GM12878 (cell line): ENCODE data around the gene DLG2.

ENCODE experiments used
- BHLHE40 ChIP-seq, 2 experiments: fragments of 450-650 bp in 1 of 2; IDR thresholded peaks; 2 replicates each; pipeline ENCODE4 v1.6.1; 2011 to 2017; ENCODE audit warnings: low read depth in 2 of 2, borderline replicate concordance in 1 of 2, improper control_type of control experiment in 1 of 2, low read length in 1 of 2, mild to moderate bottlenecking in 1 of 2
- CEBPB ChIP-seq, 2 experiments: fragments of 150-350 bp in 1 of 2; IDR thresholded peaks; 2 replicates each; pipeline ENCODE4 v1.6.1; 2012 to 2014; ENCODE audit warnings: low read depth in 2 of 2, low read length in 2 of 2, borderline replicate concordance in 1 of 2, inconsistent platforms in 1 of 2
- CHD1 ChIP-seq: IDR thresholded peaks from 2 replicates; pipeline ENCODE4 v1.6.1; 2012; ENCODE audit warnings: low read depth, low read length, improper control_type of control experiment
- EP300 ChIP-seq, 2 experiments: fragments of 150-350 bp in 1 of 2; IDR thresholded peaks; 2 replicates each; pipeline ENCODE4 v1.6.1; 2011 to 2012; ENCODE audit warnings: low read depth in 2 of 2, low read length in 2 of 2, borderline replicate concordance in 1 of 2, improper control_type of control experiment in 1 of 2, inconsistent platforms in 1 of 2; ENCODE audit not compliant: control insufficient read depth in 1 of 2
- EZH2 ChIP-seq: IDR thresholded peaks from 2 replicates; pipeline ENCODE4 v1.6.1; 2012; ENCODE audit warnings: low read depth, mild to moderate bottlenecking, control low read depth, inconsistent platforms, low read length, borderline replicate concordance; ENCODE audit not compliant: control insufficient read depth
- HDAC2 ChIP-seq: fragments of 200-600 bp; sonication (generic); IDR thresholded peaks from 2 replicates; pipeline ENCODE4 v1.6.1; 2017
- MTA3 ChIP-seq: IDR thresholded peaks from 2 replicates; pipeline ENCODE4 v1.6.1; 2012; ENCODE audit warnings: low read length, inconsistent platforms, borderline replicate concordance
- SIN3A ChIP-seq: IDR thresholded peaks from 2 replicates; pipeline ENCODE4 v1.6.1; 2012; ENCODE audit warnings: low read depth, low read length, improper control_type of control experiment
- YBX1 ChIP-seq: fragments of 450-650 bp; IDR thresholded peaks from 2 replicates; pipeline ENCODE4 v1.6.1; 2016; ENCODE audit warnings: antibody characterized with exemption
- ZNF207 ChIP-seq: fragments of 450-650 bp; IDR thresholded peaks from 2 replicates; pipeline ENCODE4 v1.6.1; 2014; ENCODE audit warnings: antibody characterized with exemption, mild to moderate bottlenecking, borderline replicate concordance
- ZNF274 ChIP-seq: IDR thresholded peaks from one replicate; pipeline ENCODE4 v1.8.0; 2011; ENCODE audit not compliant: insufficient read length, insufficient read depth
- TF ChIP-seq, protein P1 (sequence below), 3 experiments: IDR thresholded peaks in 2 of 3; conservative IDR thresholded peaks in 1 of 3; 2 replicates each; pipeline ENCODE4 v1.5.1; 2011; ENCODE audit warnings: low read depth in 3 of 3, low read length in 3 of 3, mild to moderate bottlenecking in 3 of 3, control low read depth in 2 of 3, moderate library complexity in 2 of 3, inconsistent platforms in 1 of 3, mixed read lengths in 1 of 3; ENCODE audit not compliant: control insufficient read depth in 2 of 3, insufficient read depth in 1 of 3; ENCODE audit errors: extremely low read depth in 1 of 3
- TF ChIP-seq, protein P2 (sequence below): IDR thresholded peaks from 2 replicates; pipeline ENCODE4 v1.6.1; 2012; ENCODE audit warnings: mild to moderate bottlenecking, low read depth, low read length
- TF ChIP-seq, protein P3 (sequence below): IDR thresholded peaks from 2 replicates; pipeline ENCODE4 v1.6.1; 2011; ENCODE audit warnings: borderline replicate concordance, low read depth, mild to moderate bottlenecking, moderate library complexity, low read length; ENCODE audit not compliant: insufficient read depth, poor library complexity, severe bottlenecking

DNA sequence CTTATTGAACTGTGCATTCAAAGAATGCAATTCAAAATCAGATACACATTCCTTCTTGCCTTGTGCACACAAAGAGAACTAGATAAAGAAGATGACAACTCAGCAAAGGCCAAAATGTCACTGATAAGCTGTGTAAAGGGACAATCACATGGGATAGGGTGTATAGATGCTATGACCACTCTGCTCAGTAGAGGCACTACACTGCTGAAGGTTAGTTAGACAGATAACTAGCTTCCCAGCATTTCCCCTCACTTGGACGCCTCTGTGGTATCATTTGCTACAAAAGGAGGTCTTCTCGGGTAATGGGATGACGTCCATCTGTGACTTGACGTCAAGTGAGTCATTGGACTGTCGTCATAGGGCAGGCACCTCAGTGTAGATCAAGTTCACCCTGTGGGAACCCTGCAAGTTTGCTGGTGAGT lies 1916.0 kb downstream of the DLG2 start:
- TF ChIP-seq, protein P1, sequence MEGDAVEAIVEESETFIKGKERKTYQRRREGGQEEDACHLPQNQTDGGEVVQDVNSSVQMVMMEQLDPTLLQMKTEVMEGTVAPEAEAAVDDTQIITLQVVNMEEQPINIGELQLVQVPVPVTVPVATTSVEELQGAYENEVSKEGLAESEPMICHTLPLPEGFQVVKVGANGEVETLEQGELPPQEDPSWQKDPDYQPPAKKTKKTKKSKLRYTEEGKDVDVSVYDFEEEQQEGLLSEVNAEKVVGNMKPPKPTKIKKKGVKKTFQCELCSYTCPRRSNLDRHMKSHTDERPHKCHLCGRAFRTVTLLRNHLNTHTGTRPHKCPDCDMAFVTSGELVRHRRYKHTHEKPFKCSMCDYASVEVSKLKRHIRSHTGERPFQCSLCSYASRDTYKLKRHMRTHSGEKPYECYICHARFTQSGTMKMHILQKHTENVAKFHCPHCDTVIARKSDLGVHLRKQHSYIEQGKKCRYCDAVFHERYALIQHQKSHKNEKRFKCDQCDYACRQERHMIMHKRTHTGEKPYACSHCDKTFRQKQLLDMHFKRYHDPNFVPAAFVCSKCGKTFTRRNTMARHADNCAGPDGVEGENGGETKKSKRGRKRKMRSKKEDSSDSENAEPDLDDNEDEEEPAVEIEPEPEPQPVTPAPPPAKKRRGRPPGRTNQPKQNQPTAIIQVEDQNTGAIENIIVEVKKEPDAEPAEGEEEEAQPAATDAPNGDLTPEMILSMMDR (IDR thresholded peaks at IDR 0.05 in 2 of 3, conservative IDR thresholded peaks at IDR 0.05 in 1 of 3; ENCODE audit: control insufficient read depth in 2 of 3, extremely low read depth in 1 of 3, insufficient read depth in 1 of 3, low read depth in 3 of 3, low read length in 3 of 3) = no peak
- no peak for TF ChIP-seq HDAC2
- no peak for TF ChIP-seq ZNF207
- TF ChIP-seq CEBPB (IDR thresholded peaks at IDR 0.05; ENCODE audit: borderline replicate concordance in 1 of 2, low read depth in 2 of 2, low read length in 2 of 2) = no peak
- TF ChIP-seq, protein P2, sequence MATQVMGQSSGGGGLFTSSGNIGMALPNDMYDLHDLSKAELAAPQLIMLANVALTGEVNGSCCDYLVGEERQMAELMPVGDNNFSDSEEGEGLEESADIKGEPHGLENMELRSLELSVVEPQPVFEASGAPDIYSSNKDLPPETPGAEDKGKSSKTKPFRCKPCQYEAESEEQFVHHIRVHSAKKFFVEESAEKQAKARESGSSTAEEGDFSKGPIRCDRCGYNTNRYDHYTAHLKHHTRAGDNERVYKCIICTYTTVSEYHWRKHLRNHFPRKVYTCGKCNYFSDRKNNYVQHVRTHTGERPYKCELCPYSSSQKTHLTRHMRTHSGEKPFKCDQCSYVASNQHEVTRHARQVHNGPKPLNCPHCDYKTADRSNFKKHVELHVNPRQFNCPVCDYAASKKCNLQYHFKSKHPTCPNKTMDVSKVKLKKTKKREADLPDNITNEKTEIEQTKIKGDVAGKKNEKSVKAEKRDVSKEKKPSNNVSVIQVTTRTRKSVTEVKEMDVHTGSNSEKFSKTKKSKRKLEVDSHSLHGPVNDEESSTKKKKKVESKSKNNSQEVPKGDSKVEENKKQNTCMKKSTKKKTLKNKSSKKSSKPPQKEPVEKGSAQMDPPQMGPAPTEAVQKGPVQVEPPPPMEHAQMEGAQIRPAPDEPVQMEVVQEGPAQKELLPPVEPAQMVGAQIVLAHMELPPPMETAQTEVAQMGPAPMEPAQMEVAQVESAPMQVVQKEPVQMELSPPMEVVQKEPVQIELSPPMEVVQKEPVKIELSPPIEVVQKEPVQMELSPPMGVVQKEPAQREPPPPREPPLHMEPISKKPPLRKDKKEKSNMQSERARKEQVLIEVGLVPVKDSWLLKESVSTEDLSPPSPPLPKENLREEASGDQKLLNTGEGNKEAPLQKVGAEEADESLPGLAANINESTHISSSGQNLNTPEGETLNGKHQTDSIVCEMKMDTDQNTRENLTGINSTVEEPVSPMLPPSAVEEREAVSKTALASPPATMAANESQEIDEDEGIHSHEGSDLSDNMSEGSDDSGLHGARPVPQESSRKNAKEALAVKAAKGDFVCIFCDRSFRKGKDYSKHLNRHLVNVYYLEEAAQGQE = no peak
- no peak for TF ChIP-seq EP300 (IDR thresholded peaks at IDR 0.05; ENCODE audit: borderline replicate concordance in 1 of 2, control insufficient read depth in 1 of 2, low read depth in 2 of 2, low read length in 2 of 2)
- no peak for TF ChIP-seq MTA3
- no peak for TF ChIP-seq BHLHE40 (IDR thresholded peaks at IDR 0.05; ENCODE audit: borderline replicate concordance in 1 of 2, low read depth in 2 of 2, low read length in 1 of 2)
- no peak for TF ChIP-seq CHD1
- no peak for TF ChIP-seq EZH2
- TF ChIP-seq ZNF274 = no peak
- no peak for TF ChIP-seq YBX1
- TF ChIP-seq SIN3A = no peak
- TF ChIP-seq, protein P3, sequence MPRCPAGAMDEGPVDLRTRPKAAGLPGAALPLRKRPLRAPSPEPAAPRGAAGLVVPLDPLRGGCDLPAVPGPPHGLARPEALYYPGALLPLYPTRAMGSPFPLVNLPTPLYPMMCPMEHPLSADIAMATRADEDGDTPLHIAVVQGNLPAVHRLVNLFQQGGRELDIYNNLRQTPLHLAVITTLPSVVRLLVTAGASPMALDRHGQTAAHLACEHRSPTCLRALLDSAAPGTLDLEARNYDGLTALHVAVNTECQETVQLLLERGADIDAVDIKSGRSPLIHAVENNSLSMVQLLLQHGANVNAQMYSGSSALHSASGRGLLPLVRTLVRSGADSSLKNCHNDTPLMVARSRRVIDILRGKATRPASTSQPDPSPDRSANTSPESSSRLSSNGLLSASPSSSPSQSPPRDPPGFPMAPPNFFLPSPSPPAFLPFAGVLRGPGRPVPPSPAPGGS = no peak
